T-cell (primary cell): ENCODE measurements around the gene B4GALNT3. TPM values are rescaled to one million over a fixed set of nuclear protein-coding genes. Genes with fewer than 3 reads are reported as not detected.
A peak's percentile ranks its signal among the peaks of the same experiment; 100 is the strongest.

ENCODE experiments used
- ATAC-seq, 4 experiments: fragments of 200-7000 bp in 3 of 4; fragments of 150-1000 bp in 1 of 4; cut with Tn5 transposase; replicated peaks in 1 of 4; 1 replicate in 3 of 4; 2 replicates in 1 of 4; pipeline ENCODE4 v1.10.0; 2021; ENCODE audit warnings: moderate library complexity in 3 of 4, mild to moderate bottlenecking in 2 of 4, moderate number of reproducible peaks in 1 of 4
- CTCF ChIA-PET, 2 donors: fragments of 300-600 bp; sonication (Branson Sonifier 250); formaldehyde crosslinking; loops; one replicate each; lab custom pipeline; 2022; ENCODE audit warnings: antibody characterized with exemption in 2 of 2; lab: Charles Lee
- POLR2A ChIA-PET, 2 donors: fragments of 300-600 bp; sonication (Branson Sonifier 250); formaldehyde crosslinking; loops; one replicate each; lab custom pipeline; 2022; ENCODE audit warnings: antibody characterized with exemption in 2 of 2; lab: Charles Lee
- DNase-seq, 35 experiments: peaks; one replicate each; pipeline versions ENCODE4 v3.0.0 to v3.0.0-alpha.2; 2013 to 2023
- H3K27ac ChIP-seq: one replicate; pipeline ENCODE4 v1.5.1; 2013; ENCODE audit warnings: low read length
- H3K27me3 ChIP-seq, 2 experiments: replicated peaks in 1 of 2; 1 replicate in 1 of 2; 2 replicates in 1 of 2; pipeline versions ENCODE4 v1.6.1 to v1.7.0; 2013; ENCODE audit warnings: low read length in 1 of 2, mixed read lengths in 1 of 2; ENCODE audit not compliant: control insufficient read depth in 2 of 2, insufficient read depth in 2 of 2; ENCODE audit errors: extremely low read depth in 1 of 2
- H3K36me3 ChIP-seq, 2 donors: 1 replicate in 1 of 2; 2 replicates in 1 of 2; pipeline versions ENCODE4 v1.6.1 to v1.7.0; 2013; ENCODE audit warnings: low read length in 1 of 2; ENCODE audit not compliant: control insufficient read depth in 2 of 2, insufficient read depth in 1 of 2; ENCODE audit errors: extremely low read depth in 1 of 2
- H3K4me1 ChIP-seq, 2 experiments: 1 replicate in 1 of 2; 2 replicates in 1 of 2; pipeline versions ENCODE4 v1.6.1 to v1.7.0; 2013; ENCODE audit warnings: low read length in 2 of 2, mixed read lengths in 1 of 2; ENCODE audit not compliant: insufficient read depth in 2 of 2, control insufficient read depth in 1 of 2; ENCODE audit errors: extremely low read depth in 1 of 2
- H3K4me3 ChIP-seq, 2 donors: 1 replicate in 1 of 2; 2 replicates in 1 of 2; pipeline versions ENCODE4 v1.5.1 to v1.7.0; 2013; ENCODE audit warnings: mild to moderate bottlenecking in 2 of 2, low read length in 1 of 2, moderate library complexity in 1 of 2; ENCODE audit not compliant: control insufficient read depth in 1 of 2; ENCODE audit errors: extremely low read depth in 1 of 2
- H3K9me3 ChIP-seq: 2 replicates; pipeline ENCODE4 v1.7.0; 2013
- H3K27ac Mint-ChIP-seq, 2 donors: one replicate each; pipeline ENCODE4 v1.8.0; 2020 to 2021; ENCODE audit warnings: mild to moderate bottlenecking in 2 of 2, mixed read lengths in 2 of 2
- H3K27me3 Mint-ChIP-seq, 2 donors: one replicate each; pipeline ENCODE4 v1.8.0; 2021 to 2022; ENCODE audit warnings: mixed read lengths in 2 of 2
- H3K36me3 Mint-ChIP-seq: one replicate; pipeline ENCODE4 v1.8.0; 2021; ENCODE audit warnings: mixed read lengths
- H3K4me1 Mint-ChIP-seq, 3 donors: one replicate each; pipeline ENCODE4 v1.8.0; 2020 to 2022; ENCODE audit warnings: mixed read lengths in 3 of 3, mild to moderate bottlenecking in 1 of 3
- H3K4me3 Mint-ChIP-seq, 3 donors: one replicate each; pipeline ENCODE4 v1.8.0; 2020 to 2022; ENCODE audit warnings: mild to moderate bottlenecking in 3 of 3, mixed read lengths in 3 of 3, moderate library complexity in 3 of 3
- H3K9me3 Mint-ChIP-seq, 3 donors: one replicate each; pipeline ENCODE4 v1.8.0; 2020 to 2022; ENCODE audit warnings: mixed read lengths in 3 of 3
- WGBS: methylation state at CpG from one replicate; pipeline ENCODE4 v1.1.5; 2013; ENCODE audit warnings: missing lambda C conversion rate; ENCODE audit not compliant: insufficient coverage; 5-methylcytosine and 5-hydroxymethylcytosine counted together
- total RNA-seq, 35 experiments: library from RNA in 6 of 35; stranded (reverse) in 6 of 35; fragments of 120-200 nt in 1 of 35; gene quantifications; one replicate each; pipeline versions ENCODE4 v1.2.1 to v1.2.4 and lab custom pipeline; 2013 to 2026

The B4GALNT3 gene
- total RNA-seq, 5 donors from 2014 or later (not counting 1 experiment from before 2014, with no cell fraction given), result 0.70 to 3.8 (median 2.0) TPM

GRCh38 chr12:599756-600155, 140.0 kb downstream of the B4GALNT3 start:
- no peaks in the 10 kb centered on the region for H3K9me3 Mint-ChIP-seq
- H3K4me1 ChIP-seq, result no peaks in the 10 kb centered on the region
- H3K9me3 ChIP-seq, result no peaks in the 10 kb centered on the region
- 94% methylated on average over 12 of the region's 13 CpGs for WGBS
- no peaks in the 10 kb centered on the region for H3K36me3 Mint-ChIP-seq
- H3K27me3 ChIP-seq, result peaks cover 0 to 3% of the 10 kb centered on the region in 2 experiments
- H3K36me3 ChIP-seq, result no peaks in the 10 kb centered on the region
- ChIA-PET CTCF (interaction anchor here in 1 of 2 donors (0.6 to 1.1 kb wide), 2 partner anchors 43 to 106 kb away, joined by 3 to 4 read pairs; no protein-coding TSS in a partner anchor), POLR2A (interaction anchor here in 1 of 2 donors (0.5 kb wide), 1 partner anchor 128 kb away, joined by 4 read pairs; no protein-coding TSS in a partner anchor)
- no peak overlapping the region for H3K4me3 ChIP-seq
- H3K4me1 Mint-ChIP-seq, result no peaks in the 10 kb centered on the region
- no peak for DNase-seq
- no peak for ATAC-seq
- H3K4me3 Mint-ChIP-seq, result no peak overlapping the region
- no peak overlapping the region for H3K27ac Mint-ChIP-seq
- H3K27me3 Mint-ChIP-seq, result no peaks in the 10 kb centered on the region
- H3K27ac ChIP-seq, result no peak overlapping the region

- ChIA-PET POLR2A (interaction anchor here in 1 of 2 donors (0.6 kb wide), 1 partner anchor 131 kb away, joined by 3 read pairs; no protein-coding TSS in a partner anchor), CTCF (interaction anchor here in 1 of 2 donors (0.6 kb wide), 1 partner anchor 210 kb away, joined by 3 read pairs; no protein-coding TSS in a partner anchor)
- Mint-ChIP-seq H3K4me3 (no peak overlapping the region), H3K4me1 (peaks cover under 1 to 8% (median 5%) of the 10 kb centered on the region in 3 donors), H3K27me3 (no peaks in the 10 kb centered on the region), H3K36me3 (no peaks in the 10 kb centered on the region), H3K27ac (no peak overlapping the region), H3K9me3 (no peaks in the 10 kb centered on the region)
- Histone ChIP-seq H3K9me3 (no peaks in the 10 kb centered on the region), H3K4me3 (no peak overlapping the region), H3K36me3 (no peaks in the 10 kb centered on the region), H3K27ac (no peak overlapping the region), H3K4me1 (no peaks in the 10 kb centered on the region), H3K27me3 (no peaks in the 10 kb centered on the region)
- 90% methylated on average over 4 of the region's 7 CpGs for WGBS
- DNase-seq (no peak), ATAC-seq (no peak)
These were observed 142.4 kb downstream of the B4GALNT3 start for GRCh38 chr12:601976-602699.

DNA sequence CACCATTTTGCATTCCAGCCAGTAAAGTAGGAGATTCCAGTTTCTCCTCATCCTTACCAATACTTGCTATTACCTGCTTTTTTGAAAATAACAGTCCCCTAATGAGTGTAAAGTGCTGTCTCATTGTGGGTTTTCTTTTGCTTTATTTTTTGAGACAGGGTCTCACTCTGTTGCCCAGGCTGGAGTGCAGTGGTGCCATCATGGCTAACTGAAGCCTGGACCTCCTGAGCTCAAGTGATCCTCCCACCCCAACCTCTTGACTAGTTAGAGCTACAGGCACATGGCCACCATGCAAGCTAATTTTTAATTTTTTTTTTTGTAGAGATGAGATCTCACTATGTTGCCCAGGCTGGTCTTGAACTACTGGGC, 142.9 kb downstream of the B4GALNT3 start:
- no peak overlapping the region for H3K4me3 ChIP-seq
- H3K9me3 Mint-ChIP-seq, result no peaks in the 10 kb centered on the region
- no peak overlapping the region for H3K27ac ChIP-seq
- no peak for ATAC-seq
- H3K4me1 Mint-ChIP-seq, result peaks cover 6 to 14% (median 11%) of the 10 kb centered on the region in 3 donors
- no peaks in the 10 kb centered on the region for H3K9me3 ChIP-seq
- no peak overlapping the region for H3K27ac Mint-ChIP-seq
- H3K4me3 Mint-ChIP-seq, result no peak overlapping the region
- peaks cover 0 to 5% of the 10 kb centered on the region in 2 experiments for H3K4me1 ChIP-seq
- DNase-seq, result no peak
- CTCF ChIA-PET, result interaction anchor here in 1 of 2 donors (0.6 to 1.0 kb wide), 2 partner anchors 12 to 209 kb away, joined by 3 read pairs; no protein-coding TSS in a partner anchor
- no peaks in the 10 kb centered on the region for H3K27me3 ChIP-seq
- H3K27me3 Mint-ChIP-seq, result no peaks in the 10 kb centered on the region
- POLR2A ChIA-PET, result interaction anchor here in 1 of 2 donors (0.6 kb wide), 1 partner anchor 130 kb away, joined by 3 read pairs; no protein-coding TSS in a partner anchor
- no peaks in the 10 kb centered on the region for H3K36me3 Mint-ChIP-seq
- no peaks in the 10 kb centered on the region for H3K36me3 ChIP-seq

GRCh38 chr12:604956-605355, 145.2 kb downstream of the B4GALNT3 start:
- H3K4me3 ChIP-seq, result no peak overlapping the region
- no peak overlapping the region for H3K27ac Mint-ChIP-seq
- H3K4me1 ChIP-seq, result peaks cover 0 to 10% of the 10 kb centered on the region in 2 experiments
- H3K4me3 Mint-ChIP-seq, result no peak overlapping the region
- H3K9me3 ChIP-seq, result no peaks in the 10 kb centered on the region
- H3K4me1 Mint-ChIP-seq, result peaks cover 15 to 21% (median 20%) of the 10 kb centered on the region in 3 donors
- no peaks in the 10 kb centered on the region for H3K9me3 Mint-ChIP-seq
- DNase-seq, result no peak
- H3K36me3 Mint-ChIP-seq, result no peaks in the 10 kb centered on the region
- no peaks in the 10 kb centered on the region for H3K36me3 ChIP-seq
- ChIA-PET POLR2A (no interaction called here), CTCF (no interaction called here)
- H3K27me3 Mint-ChIP-seq, result no peaks in the 10 kb centered on the region
- 87% methylated on average over 3 of the region's 7 CpGs for WGBS
- H3K27me3 ChIP-seq, result no peaks in the 10 kb centered on the region
- H3K27ac ChIP-seq, result no peak overlapping the region
- ATAC-seq, result no peak

GRCh38 chr12:607541-608001, 147.8 kb downstream of the B4GALNT3 start:
- no peaks in the 10 kb centered on the region for H3K27me3 Mint-ChIP-seq
- no peak overlapping the region for H3K27ac ChIP-seq
- DNase-seq, result peak in 1 of 35 experiments; percentile 17
- 66% methylated on average over 5 of the region's 5 CpGs for WGBS
- ATAC-seq, result peak; percentile 34 to 70 (median 44)
- no peaks in the 10 kb centered on the region for H3K9me3 ChIP-seq
- H3K4me3 Mint-ChIP-seq, result no peak overlapping the region
- ChIA-PET CTCF (interaction anchor here (0.7 to 1.0 kb wide), 3 partner anchors 144 to 207 kb away, joined by 3 to 5 read pairs (median 3); no protein-coding TSS in a partner anchor), POLR2A (no interaction called here)
- no peaks in the 10 kb centered on the region for H3K36me3 ChIP-seq
- H3K36me3 Mint-ChIP-seq, result no peaks in the 10 kb centered on the region
- H3K4me3 ChIP-seq, result no peak overlapping the region
- H3K27me3 ChIP-seq, result no peaks in the 10 kb centered on the region
- H3K27ac Mint-ChIP-seq, result no peak overlapping the region
- H3K4me1 Mint-ChIP-seq, result peaks cover 24 to 35% (median 33%) of the 10 kb centered on the region in 3 donors
- H3K9me3 Mint-ChIP-seq, result no peaks in the 10 kb centered on the region
- peaks cover 5 to 15% of the 10 kb centered on the region in 2 experiments for H3K4me1 ChIP-seq

- no peaks in the 10 kb centered on the region for H3K9me3 Mint-ChIP-seq
- DNase-seq (no peak), ATAC-seq (no peak)
- no peaks in the 10 kb centered on the region for H3K27me3 Mint-ChIP-seq
- Histone ChIP-seq H3K4me3 (no peak overlapping the region), H3K36me3 (no peaks in the 10 kb centered on the region), H3K27me3 (no peaks in the 10 kb centered on the region), H3K4me1 (peaks cover 5 to 15% of the 10 kb centered on the region in 2 experiments), H3K27ac (no peak overlapping the region), H3K9me3 (no peaks in the 10 kb centered on the region)
- peaks cover 24 to 35% (median 33%) of the 10 kb centered on the region in 3 donors for H3K4me1 Mint-ChIP-seq
- CTCF ChIA-PET, result interaction anchor here (0.5 to 1.0 kb wide), 3 partner anchors 19 to 144 kb away, joined by 4 to 6 read pairs (median 5); no protein-coding TSS in a partner anchor
- H3K4me3 Mint-ChIP-seq, result no peak overlapping the region
- no peaks in the 10 kb centered on the region for H3K36me3 Mint-ChIP-seq
- H3K27ac Mint-ChIP-seq, result no peak overlapping the region
- 100% methylated on average over 3 of the region's 3 CpGs for WGBS
- POLR2A ChIA-PET, result interaction anchor here in 1 of 2 donors (0.6 kb wide), 1 partner anchor 19 kb away, joined by 3 read pairs; no protein-coding TSS in a partner anchor
These were observed 148.7 kb downstream of the B4GALNT3 start for GRCh38 chr12:608413-608812.
